ENCODE measurements around the gene PISD.

GRCh38 chr22:31637891-31638618, 24.0 kb downstream of the PISD start:
- no peak for TF ChIP-seq CTCF (IDR thresholded peaks at IDR 0.05)
- TF ChIP-seq POLR2A (IDR thresholded peaks at IDR 0.05): no peak

Data from uterus (tissue), 2 donors.